Uterus (tissue), 2 donors: ENCODE results near the gene NKD2.

Experiments
- POLR2A ChIP-seq, 2 donors: fragments of 450-650 bp; IDR thresholded peaks; one replicate each; pipeline ENCODE4 v1.6.1; 2016; ENCODE audit warnings: antibody characterized with exemption in 2 of 2, mild to moderate bottlenecking in 1 of 2, moderate library complexity in 1 of 2
- TF ChIP-seq, protein P1 (sequence below), 4 experiments: fragments of 200-600 bp in 2 of 4; fragments of 450-650 bp in 2 of 4; sonication (generic) in 2 of 4; IDR thresholded peaks; one replicate each; pipeline ENCODE4 v1.5.1; 2016 to 2019; ENCODE audit warnings: antibody characterized with exemption in 4 of 4, mild to moderate bottlenecking in 2 of 4, moderate library complexity in 1 of 4

GRCh38 chr5:1079486-1079885 lies 70.9 kb downstream of the NKD2 start:
- TF ChIP-seq, protein P1, sequence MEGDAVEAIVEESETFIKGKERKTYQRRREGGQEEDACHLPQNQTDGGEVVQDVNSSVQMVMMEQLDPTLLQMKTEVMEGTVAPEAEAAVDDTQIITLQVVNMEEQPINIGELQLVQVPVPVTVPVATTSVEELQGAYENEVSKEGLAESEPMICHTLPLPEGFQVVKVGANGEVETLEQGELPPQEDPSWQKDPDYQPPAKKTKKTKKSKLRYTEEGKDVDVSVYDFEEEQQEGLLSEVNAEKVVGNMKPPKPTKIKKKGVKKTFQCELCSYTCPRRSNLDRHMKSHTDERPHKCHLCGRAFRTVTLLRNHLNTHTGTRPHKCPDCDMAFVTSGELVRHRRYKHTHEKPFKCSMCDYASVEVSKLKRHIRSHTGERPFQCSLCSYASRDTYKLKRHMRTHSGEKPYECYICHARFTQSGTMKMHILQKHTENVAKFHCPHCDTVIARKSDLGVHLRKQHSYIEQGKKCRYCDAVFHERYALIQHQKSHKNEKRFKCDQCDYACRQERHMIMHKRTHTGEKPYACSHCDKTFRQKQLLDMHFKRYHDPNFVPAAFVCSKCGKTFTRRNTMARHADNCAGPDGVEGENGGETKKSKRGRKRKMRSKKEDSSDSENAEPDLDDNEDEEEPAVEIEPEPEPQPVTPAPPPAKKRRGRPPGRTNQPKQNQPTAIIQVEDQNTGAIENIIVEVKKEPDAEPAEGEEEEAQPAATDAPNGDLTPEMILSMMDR (IDR thresholded peaks at IDR 0.05) = no peak
- TF ChIP-seq POLR2A (IDR thresholded peaks at IDR 0.05) = no peak
